ENCODE measurements around the gene DOCK8. TPM values are rescaled to one million over a fixed set of nuclear protein-coding genes. Genes with fewer than 3 reads are reported as not detected.
A peak's percentile ranks its signal among the peaks of the same experiment; 100 is the strongest.
"Not testable (repeated sequence)": the region's sequence is repeated elsewhere in the genome, so short reads cannot be mapped to it uniquely, and the experiment has no call there.

DOCK8 gene
- total RNA-seq (2021) (7.5 and 8.1 TPM in 2 replicates), Bru-seq, nascent RNA (percentile 29 among the genes with signal in this experiment), BruChase-seq, experiment 1, labeled RNA remaining after a 2-hour chase (percentile 30 among the genes with signal in this experiment), BruChase-seq, experiment 2, labeled RNA remaining after a 6-hour chase (percentile 30 among the genes with signal in this experiment)
- long read RNA-seq, partial matches to known transcripts, result 10 of 15 reads
- long read RNA-seq, other reads (novel, unspliced or antisense), result 5 of 15 reads

GRCh38 chr9:214648-215493, at the start of gene DOCK8:
Gene DOCK8, plus strand, starts transcription at chr9:214865. Its CDS starts 112 bp downstream, at chr9:214977.
- H3K9me3 ChIP-seq (ENCODE audit: insufficient read depth, low read depth), result no peaks in the 10 kb centered on the region
- H3K27me3 ChIP-seq (ENCODE audit: insufficient read depth, low read depth), result no peaks in the 10 kb centered on the region
- no peaks in the 10 kb centered on the region for H3K4me1 ChIP-seq (replicated peaks; ENCODE audit: insufficient read depth)
- H3K4me3 ChIP-seq, result peak within 1 kb of the TSS; percentile 72
- H3K36me3 ChIP-seq (ENCODE audit: low read depth), result no peaks in the 10 kb centered on the region
- no peaks in the 10 kb centered on the region for H3K9me2 ChIP-seq (ENCODE audit: insufficient read depth)
- no peaks in the 10 kb centered on the region for H4K20me1 ChIP-seq (ENCODE audit: insufficient read depth)
- peak; percentile 37 to 52 for DNase-seq
- TF ChIP-seq EZH2 (IDR thresholded peaks at IDR 0.05; ENCODE audit: low read depth), result no peak
- no peak; the same call in 1 of the 2 replicates for TF ChIP-seq CTCF (conservative IDR thresholded peaks at IDR 0.05)
- POLR2A ChIA-PET (ENCODE audit: unreplicated experiment), result no interaction called here
- BruUV-seq (replicated peaks), result no TSS peak
- H3K27ac ChIP-seq, result no peak within 1 kb of the TSS
- intact Hi-C loops (cut with micrococcal nuclease; ENCODE audit: unreplicated experiment), result no loop called here
- CTCF ChIA-PET, result no interaction called here
- peak within 1 kb of the TSS; percentile 87 for H2AFZ ChIP-seq
- peak within 1 kb of the TSS; percentile 83 for H3K4me2 ChIP-seq
- H3F3A ChIP-seq (ENCODE audit: insufficient read depth, low read depth), result no peaks in the 10 kb centered on the region
- H3K79me2 ChIP-seq (ENCODE audit: low read depth), result no peaks in the 10 kb centered on the region

GRCh38 chr9:169757-170156, 44.9 kb upstream of the DOCK8 start:
- H3K79me2 ChIP-seq (ENCODE audit: low read depth); H3K4me1 ChIP-seq (replicated peaks; ENCODE audit: insufficient read depth); DNase-seq; H4K20me1 ChIP-seq (ENCODE audit: insufficient read depth); H3K4me3 ChIP-seq; H2AFZ ChIP-seq; H3K9me2 ChIP-seq (ENCODE audit: insufficient read depth); H3K4me2 ChIP-seq; CTCF ChIA-PET; H3K36me3 ChIP-seq (ENCODE audit: low read depth); H3K27me3 ChIP-seq (ENCODE audit: insufficient read depth, low read depth); H3K27ac ChIP-seq; BruUV-seq (replicated peaks); POLR2A ChIA-PET (ENCODE audit: unreplicated experiment); intact Hi-C loops (cut with micrococcal nuclease; ENCODE audit: unreplicated experiment); H3F3A ChIP-seq (ENCODE audit: insufficient read depth, low read depth); H3K9me3 ChIP-seq (ENCODE audit: insufficient read depth, low read depth): not testable (repeated sequence)

- H2AFZ ChIP-seq; CTCF ChIA-PET; H3F3A ChIP-seq (ENCODE audit: insufficient read depth, low read depth); H3K27me3 ChIP-seq (ENCODE audit: insufficient read depth, low read depth); POLR2A ChIA-PET (ENCODE audit: unreplicated experiment); intact Hi-C loops (cut with micrococcal nuclease; ENCODE audit: unreplicated experiment); H3K4me1 ChIP-seq (replicated peaks; ENCODE audit: insufficient read depth); H3K79me2 ChIP-seq (ENCODE audit: low read depth); DNase-seq; BruUV-seq (replicated peaks); H3K9me3 ChIP-seq (ENCODE audit: insufficient read depth, low read depth); H4K20me1 ChIP-seq (ENCODE audit: insufficient read depth); H3K9me2 ChIP-seq (ENCODE audit: insufficient read depth); H3K36me3 ChIP-seq (ENCODE audit: low read depth): not testable (repeated sequence)
- Histone ChIP-seq H3K4me2 (peak overlapping the region; percentile 73), H3K4me3 (peak overlapping the region; percentile 49; the same call in 1 of the 2 replicates), H3K27ac (0 out of 2 replicates have a peak overlapping the region, but pooled peaks have one; percentile 39)
Observed at GRCh38 chr9:178140-178825, 36.4 kb upstream of the DOCK8 start.

- H4K20me1 ChIP-seq (ENCODE audit: insufficient read depth); H3K4me1 ChIP-seq (replicated peaks; ENCODE audit: insufficient read depth); H3K9me2 ChIP-seq (ENCODE audit: insufficient read depth); H3F3A ChIP-seq (ENCODE audit: insufficient read depth, low read depth); H2AFZ ChIP-seq; H3K36me3 ChIP-seq (ENCODE audit: low read depth); DNase-seq; H3K27me3 ChIP-seq (ENCODE audit: insufficient read depth, low read depth); CTCF ChIA-PET; POLR2A ChIA-PET (ENCODE audit: unreplicated experiment); H3K9me3 ChIP-seq (ENCODE audit: insufficient read depth, low read depth); H3K79me2 ChIP-seq (ENCODE audit: low read depth); BruUV-seq (replicated peaks); intact Hi-C loops (cut with micrococcal nuclease; ENCODE audit: unreplicated experiment): not testable (repeated sequence)
- Histone ChIP-seq H3K4me3 (peak within 1 kb of the TSS; percentile 49; the same call in 1 of the 2 replicates), H3K27ac (0 out of 2 replicates have a peak within 1 kb of the TSS, but pooled peaks have one; percentile 39), H3K4me2 (peak within 1 kb of the TSS; percentile 73)
Observed at GRCh38 chr9:178970-179383, 35.7 kb upstream of the DOCK8 start, which contains the start of gene ZNG1A. Gene ZNG1A, minus strand, starts transcription at chr9:179056. Its CDS starts 87 bp downstream, at chr9:178969.

GRCh38 chr9:199601-200000, 15.1 kb upstream of the DOCK8 start:
- H3K36me3 ChIP-seq (ENCODE audit: low read depth); H4K20me1 ChIP-seq (ENCODE audit: insufficient read depth); POLR2A ChIA-PET (ENCODE audit: unreplicated experiment); H2AFZ ChIP-seq; DNase-seq; CTCF ChIA-PET; H3K4me3 ChIP-seq; intact Hi-C loops (cut with micrococcal nuclease; ENCODE audit: unreplicated experiment); H3K9me2 ChIP-seq (ENCODE audit: insufficient read depth); H3K9me3 ChIP-seq (ENCODE audit: insufficient read depth, low read depth); H3K27me3 ChIP-seq (ENCODE audit: insufficient read depth, low read depth); BruUV-seq (replicated peaks); H3F3A ChIP-seq (ENCODE audit: insufficient read depth, low read depth); H3K79me2 ChIP-seq (ENCODE audit: low read depth); H3K4me2 ChIP-seq; H3K27ac ChIP-seq; H3K4me1 ChIP-seq (replicated peaks; ENCODE audit: insufficient read depth): not testable (repeated sequence)

All from PC-9 (cell line).